ENCODE data around the gene FBXO46. TPM values are rescaled to one million over a fixed set of nuclear protein-coding genes. Genes with fewer than 3 reads are reported as not detected.

The FBXO46 gene
- total RNA-seq, 1 donor from 2014 or later, result 7.8 TPM

GRCh38 chr19:45682117-45682516 is 48.6 kb downstream of the FBXO46 start:
- no peak for DNase-seq

- peak; percentile 90 for DNase-seq
These were observed 49.2 kb downstream of the FBXO46 start for GRCh38 chr19:45681391-45682015.

DNA sequence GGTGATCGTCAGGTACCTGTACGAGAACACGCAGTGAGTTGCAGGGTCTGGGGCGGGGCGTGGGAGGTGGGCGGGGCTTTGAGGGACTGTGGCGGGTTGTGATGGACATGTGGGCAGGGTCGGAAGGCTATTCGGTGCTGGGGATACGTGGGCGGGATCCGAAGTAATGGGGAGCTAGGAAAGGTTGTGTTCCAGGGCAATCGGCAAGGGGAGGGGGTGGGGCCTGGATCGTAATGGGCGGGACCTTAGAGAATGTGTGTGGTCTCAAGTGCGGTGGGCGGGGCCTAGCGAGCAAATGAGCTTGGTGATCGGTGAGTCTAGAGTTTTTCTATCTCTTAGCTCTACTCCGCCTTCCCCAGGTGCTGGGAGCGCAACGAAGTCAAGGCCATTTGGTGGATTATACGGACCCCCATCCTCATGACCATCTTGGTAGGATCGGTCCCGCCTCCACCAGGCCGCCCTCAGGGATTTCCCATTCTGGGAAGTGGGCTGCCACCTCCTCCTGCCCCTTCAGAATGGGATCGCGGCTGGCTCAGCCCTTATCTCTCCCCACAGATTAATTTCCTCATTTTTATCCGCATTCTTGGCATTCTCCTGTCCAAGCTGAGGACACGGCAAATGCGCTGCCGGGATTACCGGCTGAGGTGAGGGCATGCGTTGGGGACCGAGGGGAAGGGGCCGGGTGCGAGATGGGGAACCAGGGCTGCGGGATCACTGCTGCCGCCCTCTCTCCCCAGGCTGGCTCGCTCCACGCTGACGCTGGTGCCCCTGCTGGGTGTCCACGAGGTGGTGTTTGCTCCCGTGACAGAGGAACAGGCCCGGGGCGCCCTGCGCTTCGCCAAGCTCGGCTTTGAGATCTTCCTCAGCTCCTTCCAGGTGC is 53.1 kb downstream of the FBXO46 start:
- DNase-seq, result peak; percentile 86

DNA sequence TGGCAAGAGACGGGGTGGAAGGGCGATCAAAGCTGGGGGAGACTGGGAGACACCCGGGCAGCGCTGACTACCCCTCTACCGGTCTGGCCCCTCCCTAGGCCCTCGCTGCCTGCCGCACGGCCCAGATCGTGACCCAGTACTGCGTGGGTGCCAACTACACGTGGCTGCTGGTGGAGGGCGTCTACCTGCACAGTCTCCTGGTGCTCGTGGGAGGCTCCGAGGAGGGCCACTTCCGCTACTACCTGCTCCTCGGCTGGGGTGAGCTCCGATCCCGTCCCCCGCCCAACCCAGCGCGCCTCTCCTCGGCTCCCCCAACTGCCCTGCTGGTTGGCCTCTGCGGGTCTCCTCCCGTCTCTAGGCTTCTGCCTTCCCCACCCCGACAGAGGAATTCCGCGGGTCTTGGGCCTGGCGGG is 53.8 kb downstream of the FBXO46 start:
- no peak for DNase-seq

DNA sequence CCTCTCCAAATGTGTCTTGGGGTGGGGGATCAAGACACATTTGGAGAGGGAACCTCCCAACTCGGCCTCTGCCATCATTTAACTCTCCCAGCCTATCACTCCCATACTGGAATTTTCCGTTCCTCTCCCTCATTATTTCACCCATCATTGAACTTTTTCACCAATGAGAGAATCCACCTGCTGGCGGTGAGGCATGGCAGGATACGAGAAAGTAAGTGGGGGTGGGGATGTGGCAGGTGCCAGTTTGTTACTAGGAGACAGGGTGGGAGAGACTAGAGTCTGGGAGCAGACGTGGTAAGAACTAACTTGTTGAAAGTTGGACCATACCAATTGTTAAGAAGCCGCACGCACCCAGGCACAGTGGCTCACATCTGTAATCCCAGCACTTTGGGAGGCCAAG is 55.8 kb downstream of the FBXO46 start:
- DNase-seq, result no peak

GRCh38 chr19:45670670-45671453 is 59.8 kb downstream of the FBXO46 start:
- peak; percentile 68 for DNase-seq

GRCh38 chr19:45668342-45668871 is 62.3 kb downstream of the FBXO46 start:
- DNase-seq, result no peak

DNA sequence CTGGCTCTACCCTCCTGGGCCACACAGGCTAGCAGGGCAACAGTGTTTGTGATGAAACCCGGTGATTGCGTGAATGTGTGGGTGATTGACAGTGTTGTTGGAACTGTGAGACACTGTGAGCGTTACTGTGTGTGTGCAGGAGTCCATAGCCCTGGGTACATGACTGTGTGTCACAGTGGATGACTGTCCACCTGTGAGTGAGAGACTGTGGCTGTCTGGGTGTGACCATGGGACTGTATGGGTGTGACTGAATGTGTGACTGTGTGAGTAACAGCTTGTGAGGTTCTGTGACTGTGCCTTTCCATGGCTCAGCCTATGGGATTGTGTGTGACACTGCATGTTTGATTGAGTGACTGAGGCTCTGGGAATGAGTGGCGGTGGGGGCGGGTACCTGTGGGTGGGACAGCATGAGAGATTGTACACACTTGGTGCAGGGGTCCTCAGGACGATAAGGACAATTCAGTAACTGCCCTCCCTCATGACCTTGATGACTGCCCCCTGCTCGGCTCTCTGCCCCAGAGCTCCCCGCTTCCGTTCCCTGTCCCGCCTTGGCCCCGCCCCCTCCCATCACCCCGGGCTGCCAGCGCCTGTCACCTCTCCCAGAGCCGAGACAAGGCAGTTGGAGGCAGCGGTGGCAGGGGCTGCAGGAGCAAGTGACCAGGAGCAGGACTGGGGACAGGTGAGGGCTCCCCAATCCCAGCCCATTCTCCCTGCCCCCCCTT is 62.9 kb downstream of the FBXO46 start, which contains the start of gene GIPR:
Gene GIPR (plus strand): TSS at position 602 of the 722 bp plus-strand sequence. CDS start 1,300 bp downstream, outside the sequence.
- DNase-seq, result no peak

- DNase-seq, result no peak
These were observed 66.1 kb downstream of the FBXO46 start for GRCh38 chr19:45664575-45664974.

DNA sequence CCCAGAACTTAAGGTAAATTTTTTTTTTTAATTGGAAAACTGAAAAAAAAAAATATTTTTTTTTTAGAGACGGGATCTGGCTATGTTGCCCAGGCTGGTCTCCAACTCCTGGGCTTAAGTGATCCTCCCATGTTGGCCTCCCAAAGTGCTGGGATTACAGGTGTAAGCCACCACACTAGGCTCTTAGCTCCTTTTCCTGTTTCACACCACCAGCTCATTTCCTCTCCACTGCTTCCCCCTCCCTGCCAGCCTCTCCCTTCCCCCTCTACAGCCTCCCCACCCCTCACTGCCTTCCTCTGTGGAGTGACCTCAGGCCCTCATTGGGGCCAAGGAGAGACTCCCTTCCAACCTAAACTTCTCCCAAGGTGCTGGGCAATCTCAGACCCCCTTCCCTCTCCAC is 66.9 kb downstream of the FBXO46 start:
- DNase-seq, result no peak

DNA sequence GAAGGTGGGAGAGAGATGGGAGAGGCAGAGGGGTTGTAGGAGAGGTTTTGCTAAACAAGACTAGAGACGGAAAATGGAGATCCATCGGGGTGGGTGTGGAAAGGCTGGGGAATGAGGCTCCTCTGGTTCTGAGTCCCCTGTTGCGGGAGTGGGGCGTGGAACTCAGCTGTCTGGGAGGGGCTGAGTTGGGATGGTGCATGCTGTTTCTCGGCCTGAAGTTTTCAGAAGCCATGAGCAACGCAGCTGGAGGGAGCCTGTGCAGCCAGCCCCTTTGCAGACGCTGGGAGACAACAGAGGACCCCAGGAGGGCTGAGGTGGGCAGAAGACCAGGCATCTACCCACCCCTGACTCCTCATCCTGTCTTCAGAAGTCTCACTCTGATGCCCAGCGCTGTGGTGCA is 70.1 kb downstream of the FBXO46 start:
- DNase-seq, result no peak

Other genes starting within 250 kb of the FBXO46 start
- gene RTN2, start 233.8 kb downstream of the FBXO46 start, total RNA-seq, result 9.0 and 10.2 TPM in 2 replicates
- gene PPM1N, start 232.5 kb downstream of the FBXO46 start, total RNA-seq, result 0.60 and 1.5 TPM in 2 replicates
- 93.9 and 101 TPM in 2 replicates for gene VASP, start 223.4 kb downstream of the FBXO46 start, total RNA-seq
- gene OPA3, start 146.1 kb downstream of the FBXO46 start, total RNA-seq, result 5.1 and 9.4 TPM in 2 replicates
- 3.2 and 5.0 TPM in 2 replicates for gene GPR4, start 128.7 kb downstream of the FBXO46 start, total RNA-seq
- gene EML2, start 91.5 kb downstream of the FBXO46 start, total RNA-seq, result 18.9 and 26.1 TPM in 2 replicates
- 0.05 TPM in 1 of 2 replicates, not detected in the other for gene GIPR, start 62.7 kb downstream of the FBXO46 start, total RNA-seq
- gene SNRPD2, start 38.9 kb downstream of the FBXO46 start, total RNA-seq, result 218 and 295 TPM in 2 replicates
- gene QPCTL, start 38.2 kb downstream of the FBXO46 start, total RNA-seq, result 8.3 and 11.8 TPM in 2 replicates
- not detected in 2 replicates for gene MEIOSIN, start 2.5 kb upstream of the FBXO46 start, total RNA-seq
- gene SIX5, start 38.4 kb upstream of the FBXO46 start, total RNA-seq, result 9.8 and 11.7 TPM in 2 replicates
- 10.9 and 12.4 TPM in 2 replicates for gene DMPK, start 51.6 kb upstream of the FBXO46 start, total RNA-seq
- gene DMWD, start 61.9 kb upstream of the FBXO46 start, total RNA-seq, result 28.8 and 31.7 TPM in 2 replicates
- under 0.01 and 0.05 TPM in 2 replicates for gene RSPH6A, start 84.4 kb upstream of the FBXO46 start, total RNA-seq
- 32.7 and 55.1 TPM in 2 replicates for gene SYMPK, start 132.3 kb upstream of the FBXO46 start, total RNA-seq
- gene FOXA3, start 133.4 kb upstream of the FBXO46 start, total RNA-seq, result 0.14 TPM in 1 of 2 replicates, not detected in the other
- gene IRF2BP1, start 155.2 kb upstream of the FBXO46 start, total RNA-seq, result 31.6 and 32.7 TPM in 2 replicates
- gene MYPOP, start 171.7 kb upstream of the FBXO46 start, total RNA-seq, result 1.4 and 2.7 TPM in 2 replicates
- gene NANOS2, start 183.9 kb upstream of the FBXO46 start, total RNA-seq, result not detected in 2 replicates
- 7.0 and 16.9 TPM in 2 replicates for gene NOVA2, start 243.0 kb upstream of the FBXO46 start, total RNA-seq

Measured in dermis blood vessel endothelial cell (primary cell).